Hematopoietic multipotent progenitor cell treated with erythropoietin and hydrocortisone succinate and interleukin-3 and kit ligand, for 4 days (in vitro differentiated cells): ENCODE data around the gene SAMD8.
"Not testable (repeated sequence)": the region's sequence is repeated elsewhere in the genome, so short reads cannot be mapped to it uniquely, and the experiment has no call there.

Source experiments
- DNase-seq: peaks from one replicate; pipeline ENCODE4 v3.0.0-alpha.2; 2015

The SAMD8 gene

GRCh38 chr10:75108684-75109458, 2.6 kb upstream of the SAMD8 start:
- peak; percentile 36 for DNase-seq

GRCh38 chr10:75109459-75109778, 2.0 kb upstream of the SAMD8 start:
- no peak for DNase-seq

GRCh38 chr10:75110006-75110632, 1.3 kb upstream of the SAMD8 start:
- no peak for DNase-seq

GRCh38 chr10:75111907-75112679, 637 bp downstream of the SAMD8 start:
- DNase-seq, result peak; percentile 70

- peak; percentile 55 for DNase-seq
These were observed 3.7 kb downstream of the SAMD8 start for GRCh38 chr10:75115137-75115536.

GRCh38 chr10:75116941-75117775, 5.7 kb downstream of the SAMD8 start:
- not testable (repeated sequence) for DNase-seq

GRCh38 chr10:75117995-75118394, 6.5 kb downstream of the SAMD8 start:
- DNase-seq, result no peak

- not testable (repeated sequence) for DNase-seq
These were observed 8.1 kb downstream of the SAMD8 start for GRCh38 chr10:75119444-75120066.

GRCh38 chr10:75121322-75121721, 9.9 kb downstream of the SAMD8 start:
- no peak for DNase-seq

GRCh38 chr10:75122505-75122904, 11.0 kb downstream of the SAMD8 start:
- DNase-seq, result no peak

GRCh38 chr10:75123088-75123682, 11.7 kb downstream of the SAMD8 start:
- DNase-seq, result peak; percentile 18

GRCh38 chr10:75126277-75126676, 14.8 kb downstream of the SAMD8 start:
- no peak for DNase-seq

- DNase-seq, result peak; percentile 19
These were observed 16.0 kb downstream of the SAMD8 start for GRCh38 chr10:75127471-75127870.

- DNase-seq, result not testable (repeated sequence)
These were observed 17.5 kb downstream of the SAMD8 start for GRCh38 chr10:75128985-75129384.

GRCh38 chr10:75129537-75129936, 18.1 kb downstream of the SAMD8 start:
- no peak for DNase-seq

- not testable (repeated sequence) for DNase-seq
These were observed 22.2 kb downstream of the SAMD8 start for GRCh38 chr10:75133701-75134100.

- DNase-seq, result no peak
These were observed 24.9 kb downstream of the SAMD8 start for GRCh38 chr10:75136346-75136745.

- peak; percentile 80 for DNase-seq
These were observed 26.3 kb downstream of the SAMD8 start for GRCh38 chr10:75137533-75138438.

- no peak for DNase-seq
These were observed 28.8 kb downstream of the SAMD8 start for GRCh38 chr10:75140246-75140645.

GRCh38 chr10:75143353-75143752, 31.9 kb downstream of the SAMD8 start:
- DNase-seq, result no peak

- peak; percentile 25 for DNase-seq
These were observed 34.1 kb downstream of the SAMD8 start for GRCh38 chr10:75145590-75145989.
